Neutrophil (primary cell): ENCODE results near the gene SLC6A9.

Experiments used
- H3K27ac ChIP-seq: fragments of 200-600 bp; sonication (generic); 2 replicates; pipeline ENCODE4 v1.5.1; 2016; ENCODE audit warnings: mild to moderate bottlenecking, moderate library complexity
- H3K27me3 ChIP-seq: fragments of 200-600 bp; sonication (generic); 2 replicates; pipeline ENCODE4 v1.6.0; 2016; ENCODE audit warnings: mild to moderate bottlenecking
- H3K36me3 ChIP-seq: fragments of 200-600 bp; sonication (generic); 2 replicates; pipeline ENCODE4 v1.5.1; 2017
- H3K4me1 ChIP-seq, 2 experiments: fragments of 200-600 bp in 1 of 2; sonication (generic) in 1 of 2; 1 replicate in 1 of 2; 2 replicates in 1 of 2; pipeline versions ENCODE4 v1.5.1 to v1.6.1; 2013 to 2016; ENCODE audit warnings: low read depth in 1 of 2, low read length in 1 of 2, mild to moderate bottlenecking in 1 of 2, moderate library complexity in 1 of 2; ENCODE audit not compliant: control insufficient read depth in 1 of 2, insufficient read depth in 1 of 2
- H3K4me3 ChIP-seq, 2 experiments: fragments of 200-600 bp in 1 of 2; sonication (generic) in 1 of 2; 1 replicate in 1 of 2; 2 replicates in 1 of 2; pipeline ENCODE4 v1.5.1; 2013 to 2016; ENCODE audit warnings: low read depth in 1 of 2, low read length in 1 of 2, mild to moderate bottlenecking in 1 of 2, moderate library complexity in 1 of 2
- H3K9me3 ChIP-seq: fragments of 200-600 bp; sonication (generic); 2 replicates; pipeline ENCODE4 v1.5.1; 2016
- TF ChIP-seq, protein P1 (sequence below): fragments of 200-600 bp; sonication (generic); IDR thresholded peaks from 2 replicates; pipeline ENCODE4 v1.5.1; 2016; ENCODE audit warnings: antibody characterized with exemption

SLC6A9 gene

DNA sequence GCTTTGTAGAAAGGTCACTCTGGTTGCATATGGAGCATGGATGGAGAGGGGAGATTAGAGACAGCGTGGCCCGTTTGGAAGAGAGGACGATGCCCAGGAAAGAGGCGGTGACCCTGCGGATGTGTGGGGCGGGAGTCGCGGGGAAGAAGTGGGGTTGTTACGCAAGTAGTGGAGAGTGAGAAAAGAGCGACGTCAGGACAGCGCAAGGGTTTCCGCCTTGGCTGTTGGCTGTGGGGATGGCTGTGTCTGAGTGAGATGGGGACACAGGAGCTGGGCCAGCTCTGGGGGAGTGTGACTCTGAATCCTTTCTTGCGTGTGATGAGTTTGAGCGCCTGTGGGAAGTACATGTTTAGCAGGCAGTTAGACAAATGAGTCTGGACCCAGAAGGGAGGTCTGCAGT lies 48.5 kb downstream of the SLC6A9 start:
- peaks cover 54% of the 10 kb centered on the region in 2 experiments for H3K4me1 ChIP-seq
- H3K27me3 ChIP-seq: peaks cover 13% of the 10 kb centered on the region
- peak overlapping the region; percentile 85 for H3K27ac ChIP-seq
- H3K9me3 ChIP-seq: no peaks in the 10 kb centered on the region
- H3K4me3 ChIP-seq: peak overlapping the region; percentile 31 to 45
- TF ChIP-seq, protein P1, sequence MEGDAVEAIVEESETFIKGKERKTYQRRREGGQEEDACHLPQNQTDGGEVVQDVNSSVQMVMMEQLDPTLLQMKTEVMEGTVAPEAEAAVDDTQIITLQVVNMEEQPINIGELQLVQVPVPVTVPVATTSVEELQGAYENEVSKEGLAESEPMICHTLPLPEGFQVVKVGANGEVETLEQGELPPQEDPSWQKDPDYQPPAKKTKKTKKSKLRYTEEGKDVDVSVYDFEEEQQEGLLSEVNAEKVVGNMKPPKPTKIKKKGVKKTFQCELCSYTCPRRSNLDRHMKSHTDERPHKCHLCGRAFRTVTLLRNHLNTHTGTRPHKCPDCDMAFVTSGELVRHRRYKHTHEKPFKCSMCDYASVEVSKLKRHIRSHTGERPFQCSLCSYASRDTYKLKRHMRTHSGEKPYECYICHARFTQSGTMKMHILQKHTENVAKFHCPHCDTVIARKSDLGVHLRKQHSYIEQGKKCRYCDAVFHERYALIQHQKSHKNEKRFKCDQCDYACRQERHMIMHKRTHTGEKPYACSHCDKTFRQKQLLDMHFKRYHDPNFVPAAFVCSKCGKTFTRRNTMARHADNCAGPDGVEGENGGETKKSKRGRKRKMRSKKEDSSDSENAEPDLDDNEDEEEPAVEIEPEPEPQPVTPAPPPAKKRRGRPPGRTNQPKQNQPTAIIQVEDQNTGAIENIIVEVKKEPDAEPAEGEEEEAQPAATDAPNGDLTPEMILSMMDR: no peak
- H3K36me3 ChIP-seq: peaks cover 9% of the 10 kb centered on the region

DNA sequence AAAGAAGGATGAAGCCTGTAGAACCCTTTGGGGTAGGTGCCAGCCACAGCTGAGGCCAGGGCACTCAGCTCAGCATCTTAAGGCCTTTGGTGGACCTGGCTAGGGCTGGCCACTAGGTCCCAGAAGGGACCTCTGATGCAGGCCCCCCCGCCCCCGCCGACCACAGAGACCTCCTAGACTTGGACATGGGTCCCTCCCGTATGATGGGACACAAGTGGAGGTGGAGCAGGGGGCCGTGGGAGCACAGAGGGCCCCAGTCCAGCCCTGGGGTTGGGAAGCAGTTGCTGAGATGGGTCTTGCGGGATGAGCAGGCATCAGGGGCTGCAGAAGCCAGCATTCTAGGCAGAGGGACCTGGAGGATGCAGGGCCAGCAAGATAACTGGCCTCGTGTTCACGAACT lies 49.0 kb downstream of the SLC6A9 start:
- H3K27me3 ChIP-seq: peaks cover 13% of the 10 kb centered on the region
- H3K4me1 ChIP-seq: peaks cover 60% of the 10 kb centered on the region in 2 experiments

DNA sequence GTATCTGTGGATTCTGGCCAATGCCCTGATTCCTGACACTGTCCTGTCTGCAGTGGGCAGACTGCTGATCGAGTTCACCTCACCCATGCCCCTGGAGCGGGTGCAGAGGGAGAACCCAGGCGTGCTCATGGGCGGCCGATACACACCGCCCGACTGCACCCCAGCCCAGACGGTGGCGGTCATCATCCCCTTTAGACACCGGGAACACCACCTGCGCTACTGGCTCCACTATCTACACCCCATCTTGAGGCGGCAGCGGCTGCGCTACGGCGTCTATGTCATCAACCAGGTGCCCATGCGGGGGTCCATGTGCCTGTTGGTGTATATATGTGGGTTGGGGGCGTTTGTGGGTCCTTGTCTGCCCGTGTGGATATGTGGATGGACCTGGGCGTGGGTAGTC lies 49.6 kb downstream of the SLC6A9 start:
- Histone ChIP-seq H3K27me3 (peaks cover 13% of the 10 kb centered on the region), H3K4me1 (peaks cover 66% of the 10 kb centered on the region in 2 experiments), H3K36me3 (peaks cover 21% of the 10 kb centered on the region), H3K27ac (no peak overlapping the region), H3K9me3 (no peaks in the 10 kb centered on the region), H3K4me3 (no peak overlapping the region)
- TF ChIP-seq, protein P1: no peak

More for the DNA sequence above, 49.0 kb downstream of the SLC6A9 start:
- H3K36me3 ChIP-seq: peaks cover 15% of the 10 kb centered on the region
- H3K9me3 ChIP-seq: no peaks in the 10 kb centered on the region
- H3K27ac ChIP-seq: peak overlapping the region; percentile 85
- H3K4me3 ChIP-seq: peak overlapping the region; percentile 31 to 45
- TF ChIP-seq, protein P1: no peak

DNA sequence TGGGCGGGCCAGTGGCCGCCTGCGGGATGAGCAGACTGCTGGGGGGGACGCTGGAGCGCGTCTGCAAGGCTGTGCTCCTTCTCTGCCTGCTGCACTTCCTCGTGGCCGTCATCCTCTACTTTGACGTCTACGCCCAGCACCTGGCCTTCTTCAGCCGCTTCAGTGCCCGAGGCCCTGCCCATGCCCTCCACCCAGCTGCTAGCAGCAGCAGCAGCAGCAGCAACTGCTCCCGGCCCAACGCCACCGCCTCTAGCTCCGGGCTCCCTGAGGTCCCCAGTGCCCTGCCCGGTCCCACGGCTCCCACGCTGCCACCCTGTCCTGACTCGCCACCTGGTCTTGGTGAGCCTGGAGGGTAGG lies 50.1 kb downstream of the SLC6A9 start:
- Histone ChIP-seq H3K27ac (no peak overlapping the region), H3K4me1 (peaks cover 71% of the 10 kb centered on the region in 2 experiments), H3K9me3 (no peaks in the 10 kb centered on the region), H3K36me3 (peaks cover 26% of the 10 kb centered on the region), H3K4me3 (no peak overlapping the region), H3K27me3 (peaks cover 13% of the 10 kb centered on the region)
- TF ChIP-seq, protein P1: no peak

DNA sequence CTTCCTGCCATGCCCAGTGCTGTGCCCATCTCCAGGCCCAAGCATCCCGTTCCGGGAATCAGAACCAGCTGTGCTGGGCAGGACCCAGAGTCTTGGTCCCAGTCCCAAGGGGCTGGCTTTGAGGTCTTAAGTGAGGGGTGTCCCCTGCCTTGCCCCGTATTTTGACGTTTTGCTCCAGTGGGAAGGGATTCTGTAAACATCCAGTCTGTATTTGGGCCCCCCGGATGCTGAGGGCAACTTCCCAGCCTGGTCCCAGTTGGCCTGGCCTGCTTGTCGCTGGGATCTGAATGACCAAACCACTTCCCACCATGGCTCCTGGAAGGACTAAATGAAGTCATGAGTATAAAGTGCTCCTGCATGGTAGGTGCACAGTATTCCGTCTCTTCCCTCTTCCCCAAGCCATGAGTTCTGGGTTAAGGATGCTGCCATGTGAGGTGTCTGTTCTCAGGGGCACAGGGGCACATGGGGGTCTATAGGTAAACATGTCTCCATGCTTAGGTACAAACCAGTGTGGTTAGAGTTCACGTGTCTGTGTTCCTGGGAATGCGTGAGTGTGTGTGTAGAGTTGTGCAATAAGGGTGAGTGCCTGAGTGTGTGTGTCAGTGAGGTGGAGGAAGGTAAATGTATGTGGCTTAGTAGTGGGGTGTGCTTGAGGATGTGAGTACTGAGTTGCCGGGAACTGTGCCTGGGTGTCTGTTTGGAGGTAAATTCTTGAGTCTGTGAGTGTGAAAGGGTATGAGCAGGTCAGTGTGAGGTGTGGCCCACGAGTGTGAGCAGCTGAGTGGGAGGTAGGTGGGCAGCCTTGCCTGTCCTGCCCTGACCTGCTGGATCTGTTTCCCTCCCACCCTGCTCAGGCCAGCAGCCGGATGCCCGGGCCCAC lies 50.8 kb downstream of the SLC6A9 start:
- H3K36me3 ChIP-seq: peaks cover 30% of the 10 kb centered on the region
- H3K4me3 ChIP-seq: peak overlapping the region in 1 of 2 experiments; percentile 64
- TF ChIP-seq, protein P1: no peak
- H3K27ac ChIP-seq: peak overlapping the region; percentile 2
- no peaks in the 10 kb centered on the region for H3K9me3 ChIP-seq
- peaks cover 76 to 78% of the 10 kb centered on the region in 2 experiments for H3K4me1 ChIP-seq
- peaks cover 13% of the 10 kb centered on the region for H3K27me3 ChIP-seq
